HG03378 (cell line): ENCODE measurements around the gene MNT.
"Not testable (repeated sequence)": the region's sequence is repeated elsewhere in the genome, so short reads cannot be mapped to it uniquely, and the experiment has no call there.

Experiments
- ATAC-seq: cut with Tn5 transposase; IDR thresholded peaks from one replicate; pipeline ENCODE4 v1.9.1; 2021; ENCODE audit warnings: mild to moderate bottlenecking, moderate library complexity; ENCODE audit not compliant: unreplicated experiment

MNT gene, protein sequence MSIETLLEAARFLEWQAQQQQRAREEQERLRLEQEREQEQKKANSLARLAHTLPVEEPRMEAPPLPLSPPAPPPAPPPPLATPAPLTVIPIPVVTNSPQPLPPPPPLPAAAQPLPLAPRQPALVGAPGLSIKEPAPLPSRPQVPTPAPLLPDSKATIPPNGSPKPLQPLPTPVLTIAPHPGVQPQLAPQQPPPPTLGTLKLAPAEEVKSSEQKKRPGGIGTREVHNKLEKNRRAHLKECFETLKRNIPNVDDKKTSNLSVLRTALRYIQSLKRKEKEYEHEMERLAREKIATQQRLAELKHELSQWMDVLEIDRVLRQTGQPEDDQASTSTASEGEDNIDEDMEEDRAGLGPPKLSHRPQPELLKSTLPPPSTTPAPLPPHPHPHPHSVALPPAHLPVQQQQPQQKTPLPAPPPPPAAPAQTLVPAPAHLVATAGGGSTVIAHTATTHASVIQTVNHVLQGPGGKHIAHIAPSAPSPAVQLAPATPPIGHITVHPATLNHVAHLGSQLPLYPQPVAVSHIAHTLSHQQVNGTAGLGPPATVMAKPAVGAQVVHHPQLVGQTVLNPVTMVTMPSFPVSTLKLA

DNA sequence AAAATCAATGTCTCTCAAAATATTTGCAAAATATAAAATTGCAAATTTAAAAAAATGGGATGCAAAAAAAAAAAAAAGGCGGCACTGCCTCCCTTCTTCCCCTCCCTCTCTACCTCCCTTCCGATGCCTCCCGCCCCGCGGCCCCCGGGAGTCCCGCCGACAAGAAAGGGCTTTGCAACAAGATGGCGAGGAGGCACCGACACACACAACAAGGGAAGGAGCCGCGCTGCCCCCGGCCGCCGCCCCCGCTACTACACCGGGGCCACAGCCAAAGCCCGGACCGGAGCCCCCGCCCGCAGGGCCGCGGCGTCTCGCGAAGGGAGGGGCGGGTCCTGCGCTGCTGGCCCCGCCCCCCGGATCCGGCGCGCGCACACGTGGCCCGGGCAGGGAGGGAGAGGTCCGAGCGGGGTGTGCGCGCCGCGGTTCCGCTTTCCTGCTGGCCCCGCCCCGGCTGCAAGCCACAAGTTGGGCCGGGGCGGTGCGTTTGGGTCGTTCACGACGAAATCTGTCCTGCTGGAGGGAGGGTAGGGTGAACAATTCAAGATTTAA, at the start of gene MNT:
Gene MNT (minus strand): TSS at position 184 of the 549 bp plus-strand sequence. CDS start 348 bp downstream, outside the sequence.
- ATAC-seq: peak; percentile 9

DNA sequence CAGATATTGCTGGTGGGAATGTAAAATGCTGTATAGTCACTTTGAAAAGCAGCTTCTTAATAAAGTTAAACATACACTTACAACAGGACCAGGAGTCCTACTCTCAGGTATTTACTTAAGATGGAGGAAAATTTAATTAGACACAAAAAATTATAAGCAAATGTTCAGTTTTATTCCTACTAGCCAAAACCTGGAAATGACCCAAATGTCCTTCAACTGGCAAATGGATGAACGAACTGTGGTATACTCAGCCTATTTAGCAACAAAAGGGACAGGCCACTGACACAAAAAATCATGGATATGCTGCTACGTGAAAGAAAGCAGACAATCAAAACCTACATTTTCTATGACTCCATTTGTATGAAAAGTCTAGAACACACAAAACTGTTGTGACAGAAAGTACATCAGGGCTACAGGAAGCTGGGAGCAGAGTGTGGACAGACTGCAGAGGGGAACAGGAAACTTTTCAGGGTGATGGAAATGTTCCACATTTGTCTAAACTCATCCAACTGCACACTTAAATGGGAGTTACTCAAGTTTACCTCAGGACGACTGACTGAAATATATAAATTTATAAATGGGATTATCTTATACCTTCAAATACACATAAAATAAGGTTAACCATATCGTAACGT, 49.3 kb upstream of the MNT start:
- ATAC-seq: no peak

DNA sequence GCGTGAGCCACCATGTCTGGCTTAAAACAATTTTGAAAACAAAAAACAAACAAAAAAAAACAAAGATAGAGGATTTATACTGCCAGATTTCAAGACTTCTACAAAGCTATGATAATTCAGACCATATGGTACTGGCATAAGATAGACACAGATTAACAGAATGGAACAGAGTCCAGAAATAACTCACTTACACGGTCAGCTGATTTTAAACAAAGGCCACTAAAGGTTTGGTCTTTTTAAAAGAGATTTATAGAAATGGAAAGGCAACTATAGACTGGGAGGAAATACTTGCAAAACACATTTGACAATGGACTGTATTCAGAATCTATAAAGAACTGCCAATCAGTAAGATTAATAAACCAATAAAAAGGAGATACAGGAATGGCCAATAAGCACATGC, 48.6 kb upstream of the MNT start:
- ATAC-seq: no peak

DNA sequence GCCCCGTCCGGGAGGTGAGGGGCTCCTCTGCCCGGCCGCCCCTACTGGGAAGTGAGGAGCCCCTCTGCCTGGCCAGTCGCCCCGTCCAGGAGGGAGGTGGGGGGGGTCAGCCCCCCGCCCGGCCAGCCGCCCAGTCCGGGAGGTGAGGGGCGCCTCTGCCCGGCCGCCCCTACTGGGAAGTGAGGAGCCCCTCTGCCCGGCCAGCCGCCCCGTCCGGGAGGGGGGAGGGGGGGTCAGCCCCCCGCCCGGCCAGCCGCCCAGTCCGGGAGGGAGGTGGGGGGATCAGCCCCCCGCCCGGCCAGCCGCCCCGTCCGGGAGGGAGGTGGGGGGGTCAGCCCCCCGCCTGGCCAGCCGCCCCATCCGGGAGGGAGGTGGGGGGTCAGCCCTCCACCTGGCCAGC, 46.6 kb upstream of the MNT start:
- not testable (repeated sequence) for ATAC-seq

DNA sequence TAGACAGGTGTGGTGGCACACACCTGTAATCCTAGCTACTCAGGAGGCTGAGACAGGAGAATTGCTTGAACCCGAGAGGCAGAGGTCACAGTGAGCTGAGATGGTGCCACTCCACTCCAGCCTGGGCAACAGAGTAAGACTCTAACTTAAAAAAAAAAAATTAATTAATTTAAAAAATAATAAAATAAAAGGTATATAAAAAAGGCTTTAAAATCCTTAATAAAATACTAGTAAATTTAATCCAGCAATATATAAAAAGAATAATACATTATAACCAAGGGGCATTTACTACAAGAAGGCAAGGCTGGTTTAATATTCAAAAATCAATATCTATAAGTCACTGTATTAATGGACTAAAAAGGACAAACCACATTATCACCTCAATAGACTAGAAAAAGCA, 44.8 kb upstream of the MNT start:
- no peak for ATAC-seq

DNA sequence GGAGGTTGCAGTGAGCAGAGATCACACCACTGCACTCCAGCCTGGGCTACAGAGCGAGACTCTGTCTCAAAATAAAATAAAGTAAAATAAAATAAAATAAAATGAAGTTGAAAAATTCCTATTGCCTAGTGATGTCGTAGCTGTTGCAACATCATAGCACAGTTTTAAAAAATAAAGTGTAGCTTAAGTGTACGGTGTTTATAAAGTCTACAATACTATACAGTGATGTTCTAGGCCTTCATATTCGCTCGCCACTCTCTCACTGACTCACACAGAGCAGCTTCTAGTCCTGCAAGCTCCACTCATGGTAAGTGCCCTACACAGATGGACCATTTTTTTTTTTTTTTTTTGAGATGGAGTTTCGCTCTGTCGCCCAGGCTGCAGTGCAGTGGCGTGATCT, 43.5 kb upstream of the MNT start:
- ATAC-seq: no peak

DNA sequence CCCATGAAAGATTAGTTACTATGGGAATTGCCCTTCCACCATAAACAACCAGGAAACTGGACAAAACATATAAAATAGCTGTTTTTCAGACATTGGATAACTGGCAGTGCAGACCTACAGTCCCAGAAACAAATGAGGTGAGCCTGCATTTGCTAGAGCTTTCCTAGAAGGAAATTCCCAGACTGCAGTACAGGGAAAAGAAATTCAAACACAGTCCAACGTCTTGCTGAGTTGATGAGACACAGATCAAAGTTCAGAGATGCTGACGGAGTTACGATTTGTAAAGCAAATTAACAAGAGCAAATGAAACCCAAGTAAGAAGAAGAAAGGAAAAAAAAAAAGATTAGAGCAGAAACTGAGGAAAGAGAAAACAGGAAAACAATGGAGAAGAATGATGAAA, 41.3 kb upstream of the MNT start:
- ATAC-seq: no peak

DNA sequence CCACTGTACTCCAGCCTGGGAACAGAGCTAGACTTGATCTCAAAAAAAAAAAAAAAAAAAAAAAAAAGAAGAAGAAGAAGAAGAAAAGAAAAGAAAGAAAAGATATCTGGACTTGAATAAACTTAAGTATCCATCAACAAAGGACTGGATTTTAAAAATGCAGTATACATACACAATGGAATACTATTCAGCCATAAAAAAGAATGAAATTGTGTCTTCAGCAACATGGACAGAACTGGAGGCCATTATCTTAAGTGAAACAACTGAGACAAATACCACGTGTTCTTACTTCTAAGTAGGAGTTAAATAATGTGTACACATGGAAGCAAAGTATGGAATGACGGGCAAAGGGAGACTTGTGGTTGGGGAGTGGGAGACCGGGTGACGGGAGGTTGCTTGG, 40.1 kb upstream of the MNT start:
- no peak for ATAC-seq

DNA sequence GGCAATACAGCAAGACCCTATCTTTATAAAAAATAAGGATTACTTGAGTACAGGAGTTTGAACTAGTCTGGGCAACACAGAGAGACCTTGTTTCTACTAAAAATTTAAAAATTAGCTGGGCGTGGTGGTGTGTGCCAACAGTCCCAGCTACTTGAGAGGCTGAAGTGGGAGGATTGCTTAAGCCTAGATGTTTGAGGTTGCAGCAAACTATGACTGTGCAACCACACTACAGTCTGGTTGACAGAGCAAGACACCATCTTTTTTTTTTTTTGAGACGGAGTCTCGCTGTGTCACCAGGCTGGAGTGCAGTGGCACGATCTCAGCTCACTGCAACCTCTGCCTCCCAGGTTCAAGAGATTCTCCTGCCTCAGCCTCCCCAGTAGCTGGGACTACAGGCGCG, 39.1 kb upstream of the MNT start:
- ATAC-seq: not testable (repeated sequence)

DNA sequence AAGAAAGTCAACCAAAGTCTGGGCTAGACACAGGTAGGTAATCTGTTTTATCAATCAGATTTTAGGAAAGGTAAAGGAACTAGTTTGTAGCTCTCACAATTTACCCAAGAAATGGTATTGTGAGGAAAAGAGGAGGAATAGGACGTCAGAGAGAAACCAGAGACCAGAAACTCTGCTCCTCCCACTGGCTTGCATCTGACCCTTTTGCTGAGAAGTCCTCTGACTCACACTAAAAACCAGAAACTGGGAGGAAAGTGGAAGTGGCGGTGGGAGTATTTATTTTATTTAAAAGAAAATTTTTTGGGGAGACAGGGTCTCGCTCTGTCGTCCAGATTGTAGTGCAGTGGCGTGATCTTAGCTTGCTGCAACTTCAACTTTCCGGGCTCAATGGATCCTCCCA, 38.0 kb upstream of the MNT start:
- no peak for ATAC-seq

DNA sequence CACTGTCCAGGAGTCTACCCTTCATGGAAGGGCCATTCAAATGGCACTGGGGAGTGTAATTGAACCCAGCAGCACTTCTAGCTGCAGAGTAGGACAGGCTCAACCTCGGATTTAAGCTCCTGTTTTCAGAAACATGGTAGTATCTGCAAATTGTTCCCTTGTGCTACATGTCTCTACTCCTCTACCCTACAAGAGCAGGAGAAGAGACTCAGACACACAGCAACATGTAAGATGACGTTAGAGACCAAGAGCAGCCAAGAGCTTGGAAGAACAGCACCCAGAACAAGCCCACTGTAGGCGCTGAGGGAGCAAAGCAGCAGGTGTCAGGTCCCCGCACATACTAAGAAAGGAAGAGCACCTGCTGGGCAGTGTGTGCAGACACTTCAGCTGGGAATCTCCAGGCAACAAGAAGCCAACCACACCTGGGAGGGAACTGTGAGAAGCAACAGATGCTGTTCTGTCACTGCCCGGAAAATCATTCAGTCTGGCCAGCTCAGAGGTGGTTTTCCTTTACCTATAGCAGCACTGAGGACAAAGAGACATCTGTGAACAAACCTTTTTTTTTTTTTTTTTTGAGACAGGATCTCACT, 35.6 kb upstream of the MNT start:
- no peak for ATAC-seq

DNA sequence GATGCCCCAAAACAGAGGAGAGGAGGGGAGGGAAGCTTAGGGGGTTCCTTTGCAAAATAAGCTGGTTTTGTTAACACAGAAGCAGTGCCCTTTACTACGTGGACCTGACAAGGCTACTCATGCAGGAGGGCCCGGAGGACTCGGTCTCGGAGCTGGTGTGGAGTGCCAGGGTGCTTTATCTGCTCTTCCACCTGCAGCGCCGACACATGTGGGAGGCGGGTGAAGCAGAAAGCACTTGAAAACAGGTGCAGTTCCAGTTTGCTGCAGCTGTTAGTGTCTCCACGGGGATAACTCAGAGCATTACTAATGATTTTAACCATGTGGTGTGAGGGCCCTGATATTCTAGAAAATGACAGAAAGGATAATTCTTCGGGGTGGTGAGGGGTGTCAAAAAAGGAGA, 35.0 kb upstream of the MNT start:
- ATAC-seq: no peak

DNA sequence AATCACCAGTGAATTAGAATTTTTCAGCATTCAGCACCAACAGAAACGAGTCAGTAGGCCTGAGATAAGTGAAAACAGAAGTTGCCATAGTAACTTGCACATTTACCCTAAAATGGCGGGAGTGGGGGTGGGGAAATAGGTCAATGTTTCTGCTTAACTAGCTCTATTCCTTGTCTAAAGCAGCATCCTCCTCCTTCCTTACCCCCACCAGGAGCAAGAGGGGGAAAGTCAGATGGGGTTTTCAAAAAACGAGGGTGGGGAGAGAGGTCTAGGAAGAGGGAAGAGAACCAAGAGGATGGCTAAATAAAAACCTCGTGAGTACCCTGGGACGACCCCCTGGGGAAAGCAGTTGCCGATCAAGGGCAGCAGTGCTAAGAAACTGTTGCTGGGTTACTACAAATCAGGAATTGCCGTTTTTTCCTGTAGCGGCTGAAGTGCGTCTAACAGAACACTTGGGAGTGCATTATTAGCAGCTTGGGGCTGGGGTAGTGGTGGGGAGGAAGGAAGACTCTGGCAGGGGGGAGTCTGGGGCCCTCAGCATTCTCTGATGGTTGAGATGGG, 34.4 kb upstream of the MNT start:
- ATAC-seq: no peak

DNA sequence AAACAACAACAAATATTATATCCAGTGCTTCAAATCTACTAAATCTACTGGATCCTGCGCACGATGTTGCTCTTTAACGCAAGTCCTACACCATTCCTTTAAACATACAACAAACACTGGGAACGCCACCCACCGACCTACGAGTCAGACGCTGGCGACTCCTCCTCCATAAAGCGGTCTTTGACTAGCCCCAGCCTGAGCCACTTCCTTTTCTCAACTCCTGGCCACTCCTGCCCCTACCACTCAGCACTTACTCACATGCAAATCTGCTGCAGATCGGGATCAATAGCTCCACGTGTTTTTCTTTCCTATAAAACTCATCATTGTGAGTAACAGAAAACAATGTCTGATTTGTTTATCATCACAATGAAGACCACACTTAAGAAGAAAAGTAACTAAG, 32.8 kb upstream of the MNT start:
- ATAC-seq: no peak

DNA sequence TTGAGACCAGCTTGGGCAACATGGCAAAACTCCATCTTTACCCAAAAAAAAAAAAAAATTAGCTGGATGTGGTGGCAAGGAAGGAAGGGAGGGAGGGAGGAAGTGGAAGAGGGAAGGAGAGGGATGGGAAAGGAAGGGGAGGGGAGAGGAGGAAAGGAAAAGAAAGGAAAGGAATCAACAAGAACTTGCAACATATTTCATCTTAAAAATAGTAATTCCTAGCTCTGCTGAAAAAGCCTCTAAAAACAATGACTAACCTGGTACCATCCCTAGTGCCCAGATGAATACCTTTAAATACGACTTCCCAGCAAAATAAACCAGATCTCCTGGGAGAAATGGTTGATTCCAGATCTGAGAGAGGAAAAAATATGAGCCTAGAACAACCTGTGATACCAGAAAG, 27.1 kb upstream of the MNT start:
- no peak for ATAC-seq

DNA sequence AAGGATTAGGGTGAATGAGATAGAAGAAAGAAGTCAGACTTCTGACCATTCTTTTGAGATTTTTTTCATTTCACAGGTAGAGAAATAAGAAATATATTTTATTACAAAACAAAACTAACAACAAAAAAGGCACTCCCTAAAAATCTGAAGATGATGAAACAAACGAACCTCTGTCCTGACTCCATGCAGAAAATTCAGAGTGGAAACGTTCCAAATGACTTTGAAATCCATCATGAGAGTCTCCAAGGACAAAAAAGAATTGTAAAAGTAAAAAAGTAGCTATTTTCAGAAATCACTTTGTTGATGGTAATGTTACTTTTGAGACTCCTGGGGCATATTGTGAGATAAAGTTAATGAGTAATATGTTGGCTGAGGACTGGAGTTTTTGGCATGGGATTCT, 26.4 kb upstream of the MNT start:
- no peak for ATAC-seq

DNA sequence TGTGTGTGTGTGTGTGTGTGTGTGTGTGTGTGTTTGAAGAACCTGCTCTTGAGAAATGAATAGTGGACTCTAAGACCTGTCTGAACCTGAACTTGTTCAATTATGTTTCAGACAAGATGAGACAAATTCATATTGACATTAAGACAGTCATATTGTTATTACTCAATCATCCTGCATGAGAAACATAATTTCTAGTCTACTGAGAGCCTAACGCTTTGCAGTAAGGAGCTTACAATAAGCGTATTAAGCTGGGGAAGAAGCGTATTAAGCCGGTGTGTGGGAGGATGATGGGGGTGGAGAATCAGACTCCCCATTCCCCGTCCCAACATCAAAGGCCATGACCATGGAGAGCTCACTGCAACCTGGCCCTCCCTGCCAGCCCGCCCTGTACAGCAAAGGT, 22.4 kb upstream of the MNT start:
- no peak for ATAC-seq

DNA sequence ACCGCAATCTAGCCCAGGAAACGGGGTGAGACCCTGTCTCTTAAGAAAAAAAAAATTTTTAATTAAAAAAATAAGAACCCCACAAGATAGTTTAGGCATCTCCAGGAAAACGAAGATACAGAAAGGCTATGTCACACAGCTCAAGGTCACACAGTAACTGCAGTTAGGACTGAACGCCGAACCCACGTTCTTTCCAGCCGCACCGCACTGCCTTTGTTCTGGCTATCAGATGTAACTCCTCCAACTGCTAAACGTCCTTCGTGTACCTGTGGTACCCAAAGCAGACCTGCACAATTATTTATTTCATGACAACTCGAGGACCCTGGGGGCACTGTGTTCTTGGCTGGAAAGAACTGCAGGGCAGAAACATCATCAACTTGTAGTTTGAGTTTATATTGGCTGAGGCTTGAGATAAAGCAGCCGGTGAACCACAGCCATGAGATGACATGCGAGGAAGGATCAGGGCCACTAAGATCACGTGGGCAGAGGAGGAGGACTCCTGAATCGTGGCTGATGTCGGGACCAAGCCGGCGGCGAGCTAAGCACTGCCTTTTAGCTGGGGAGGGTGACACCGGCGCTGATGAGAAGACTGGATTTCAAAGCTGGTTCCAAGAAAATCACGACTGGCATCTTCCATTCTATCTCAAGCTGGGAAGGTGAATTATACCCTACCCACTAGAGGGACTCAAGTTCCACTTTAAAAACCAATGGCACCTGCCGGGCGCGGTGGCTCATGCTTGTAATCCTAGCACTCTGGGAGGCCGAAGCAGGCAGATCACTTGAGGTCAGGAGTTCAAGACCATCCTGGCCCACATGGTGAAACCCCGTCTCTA, 20.7 kb upstream of the MNT start:
- no peak for ATAC-seq

DNA sequence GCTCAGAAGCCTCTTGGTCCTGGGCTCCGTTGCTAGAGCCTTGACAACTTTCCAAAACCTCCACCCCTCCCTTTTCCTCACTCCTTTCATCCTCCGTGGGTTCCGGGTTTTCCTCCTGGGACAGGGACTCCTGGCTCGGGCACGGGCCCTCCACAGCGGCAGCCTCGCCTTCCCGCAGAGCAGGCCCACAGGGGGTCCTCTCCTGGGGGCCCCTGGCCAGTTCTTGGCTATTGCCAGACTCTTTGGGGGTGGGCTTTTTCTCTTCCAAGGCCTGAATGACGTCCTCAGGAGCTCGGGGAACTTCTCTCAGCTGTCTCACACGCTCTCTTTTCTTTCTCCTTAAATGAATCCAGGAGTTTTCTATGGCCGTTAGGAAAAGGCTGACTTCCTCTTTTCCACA, 19.3 kb upstream of the MNT start:
- no peak for ATAC-seq

DNA sequence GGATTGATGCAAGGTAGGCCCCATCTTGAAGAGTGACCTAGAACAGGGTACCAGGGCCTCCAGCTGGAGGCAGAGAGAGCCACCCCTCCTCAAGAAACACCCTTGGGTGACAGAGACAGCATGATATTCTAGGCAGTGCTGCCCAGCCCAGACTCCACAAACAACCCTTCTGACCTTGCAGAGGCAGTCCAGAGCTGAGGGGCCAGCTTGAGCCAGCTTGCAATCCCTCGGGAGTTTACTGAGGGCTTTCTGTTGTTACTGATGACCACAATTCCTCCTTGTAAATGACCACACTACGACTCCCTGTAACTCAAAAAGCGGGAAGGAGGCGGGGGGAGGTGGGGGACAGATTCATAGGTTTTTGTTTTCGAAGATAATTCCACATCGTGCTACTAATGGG, 18.6 kb upstream of the MNT start:
- no peak for ATAC-seq
